K562 (cell line): ENCODE results near the gene CSRNP2. TPM values are rescaled to one million over a fixed set of nuclear protein-coding genes. Genes with fewer than 3 reads are reported as not detected.
"Not testable (repeated sequence)": the region's sequence is repeated elsewhere in the genome, so short reads cannot be mapped to it uniquely, and the experiment has no call there.

Experiments used
- ATAC-seq: fragments of 200-7000 bp; cut with Tn5 transposase; 3 replicates; pipeline ENCODE4 v1.9.1; 2020; ENCODE audit warnings: moderate library complexity
- BruUV-seq: library from RNA; stranded (reverse); fragments of 400-500 nt; replicated peaks from 2 replicates; lab custom pipeline; 2021; lab: Mats Ljungman, UMichigan
- CTCF ChIA-PET: fragments of 300-600 bp; formaldehyde crosslinking; extraction: SDS; loops from one replicate; lab custom pipeline; 2021; ENCODE audit warnings: low intra/inter-chr PET ratio; lab: Yijun Ruan, JAX
- POLR2A ChIA-PET: fragments of 300-600, 350-650 bp; sonication (Branson Sonifier 250); formaldehyde crosslinking; extraction: SDS; loops from one replicate; lab custom pipeline; 2021; ENCODE audit warnings: antibody characterized with exemption, inconsistent platforms; lab: Yijun Ruan, JAX
- DNase-seq, 4 experiments: peaks; one replicate each; pipeline versions ENCODE4 v3.0.0 to v3.0.0-alpha.2; 2011 to 2018; ENCODE audit warnings: low spot score in 3 of 4, mixed read lengths in 3 of 4; ENCODE audit errors: extremely low read depth in 1 of 4
- FAIRE-seq: peaks from 2 replicates; lab custom pipeline; 2011; peaks lifted over from hg19 to GRCh38; lab: Jason Lieb, UNC
- H2AFZ ChIP-seq: 2 replicates; pipeline ENCODE4 v1.6.0; 2011; ENCODE audit warnings: low read depth, low read length, control low read depth, inconsistent platforms
- H3K27ac ChIP-seq: fragments of 200-600 bp; 3 replicates; pipeline ENCODE4 v1.8.0; 2011; ENCODE audit warnings: low read depth, mild to moderate bottlenecking, control low read depth, inconsistent platforms, low read length, moderate library complexity, mixed read lengths; ENCODE audit errors: extremely low read depth
- H3K27me3 ChIP-seq, 2 experiments: fragments of 300-600 bp in 1 of 2; 2 replicates in 1 of 2; 3 replicates in 1 of 2; pipeline versions ENCODE4 v1.6.0 to v1.8.0; 2011; ENCODE audit warnings: inconsistent platforms in 2 of 2, low read length in 2 of 2, mild to moderate bottlenecking in 1 of 2, mixed read lengths in 1 of 2, moderate library complexity in 1 of 2; ENCODE audit not compliant: control insufficient read depth in 2 of 2, insufficient read depth in 2 of 2
- H3K36me3 ChIP-seq: fragments of 300-600 bp; 3 replicates; pipeline ENCODE4 v1.8.0; 2011; ENCODE audit warnings: mild to moderate bottlenecking, low read length, inconsistent platforms; ENCODE audit not compliant: control insufficient read depth, insufficient read depth
- H3K4me1 ChIP-seq, 2 experiments: fragments of 200-600 bp in 1 of 2; replicated peaks in 1 of 2; 2 replicates in 1 of 2; 3 replicates in 1 of 2; pipeline versions ENCODE4 v1.5.1 to v1.8.0; 2011; ENCODE audit warnings: inconsistent platforms in 2 of 2, low read length in 2 of 2, mild to moderate bottlenecking in 1 of 2, mixed read lengths in 1 of 2, moderate library complexity in 1 of 2; ENCODE audit not compliant: control insufficient read depth in 2 of 2, insufficient read depth in 2 of 2
- H3K4me2 ChIP-seq: 2 replicates; pipeline ENCODE4 v1.6.1; 2011; ENCODE audit warnings: low read length, control low read depth, inconsistent platforms, mixed read lengths; ENCODE audit not compliant: insufficient read depth
- H3K4me3 ChIP-seq: fragments of 200-600 bp; sonication (generic), shearing (Covaris generic); 2 replicates; pipeline ENCODE4 v1.5.1; 2016; ENCODE audit warnings: control low read depth, inconsistent platforms
- H3K79me2 ChIP-seq: fragments of 200-600 bp; 3 replicates; pipeline ENCODE4 v1.8.0; 2011; ENCODE audit warnings: low read length, inconsistent platforms; ENCODE audit not compliant: control insufficient read depth, insufficient read depth
- H3K9ac ChIP-seq, 2 experiments: 2 replicates each; pipeline versions ENCODE4 v1.6.0 to v1.6.1; 2011; ENCODE audit warnings: low read depth in 2 of 2, low read length in 2 of 2, control low read depth in 1 of 2, inconsistent platforms in 1 of 2, mild to moderate bottlenecking in 1 of 2, mixed read lengths in 1 of 2; ENCODE audit not compliant: insufficient read depth in 1 of 2
- H3K9me1 ChIP-seq: one replicate; pipeline ENCODE4 v1.6.0; 2011; ENCODE audit warnings: inconsistent platforms, mild to moderate bottlenecking, low read length, moderate library complexity; ENCODE audit not compliant: control insufficient read depth, insufficient read depth
- H3K9me3 ChIP-seq: replicated peaks from 2 replicates; pipeline ENCODE4 v1.5.1; 2011; ENCODE audit warnings: low read depth, low read length, inconsistent platforms; ENCODE audit not compliant: control insufficient read depth, insufficient read depth
- H4K20me1 ChIP-seq: replicated peaks from 2 replicates; pipeline ENCODE4 v1.6.1; 2011; ENCODE audit warnings: low read length, inconsistent platforms, mixed read lengths; ENCODE audit not compliant: control insufficient read depth, insufficient read depth
- BCOR ChIP-seq: fragments of 450-650 bp; IDR thresholded peaks from 2 replicates; pipeline ENCODE4 v1.6.1; 2016
- KDM1A ChIP-seq, 2 experiments: fragments of 450-650 bp; IDR thresholded peaks; 2 replicates each; pipeline ENCODE4 v1.6.1; 2016; ENCODE audit warnings: mild to moderate bottlenecking in 2 of 2
- WGBS: fragments of 100-300 bp; shearing (Covaris generic); methylation state at CpG from one replicate; pipeline ENCODE4 v1.1.6; 2016; ENCODE audit warnings: low coverage, mixed read lengths; ENCODE audit not compliant: insufficient coverage; ENCODE audit errors: missing lambda C conversion rate; 5-methylcytosine and 5-hydroxymethylcytosine counted together
- in situ Hi-C: fragments of 300-500 bp; cut with MboI; formaldehyde crosslinking; loops from 4 replicates; pipeline ENCODE4 v1.15.0; 2018; ENCODE audit warnings: inconsistent platforms, mixed read lengths
- intact Hi-C: fragments of 100-400 bp; cut with micrococcal nuclease; formaldehyde crosslinking; loops from 2 replicates; pipeline ENCODE4 v1.14.2; 2022
- polyA plus RNA-seq, 8 experiments: library from polyadenylated mRNA; depleted of rRNA in 4 of 8; stranded (reverse) in 5 of 8; unstranded in 3 of 8; fragments of >200 nt; fragmentation: Nextera tagmentation in 2 of 8; fragmentation: Illumina TruSeq in 1 of 8; extraction: Ambion mirVana in 2 of 8; extraction: Trizol in 1 of 8; gene quantifications; 2 replicates each; pipeline versions ENCODE4 v1.2.1 to v1.2.3, GENCODE V29; 2011 to 2014; ENCODE audit warnings: inconsistent platforms in 1 of 8, missing spikeins in 1 of 8
- total RNA-seq, 7 experiments: library from RNA; depleted of rRNA in 6 of 7; stranded (reverse); fragments of >200 nt in 6 of 7; fragmentation: Illumina TruSeq in 2 of 7; extraction: Trizol in 2 of 7; gene quantifications; 2 replicates each; pipeline versions ENCODE4 v1.2.1 to v1.2.3, GENCODE V29; 2011 to 2021; ENCODE audit warnings: low replicate concordance in 1 of 7

Gene CSRNP2
- total and polyA plus RNA-seq, 9 of the 15 experiments (the other 6 are each of a cell fraction or from before 2014, with no cell fraction given) = 1.6 to 13.9 (median 5.9) TPM

DNA sequence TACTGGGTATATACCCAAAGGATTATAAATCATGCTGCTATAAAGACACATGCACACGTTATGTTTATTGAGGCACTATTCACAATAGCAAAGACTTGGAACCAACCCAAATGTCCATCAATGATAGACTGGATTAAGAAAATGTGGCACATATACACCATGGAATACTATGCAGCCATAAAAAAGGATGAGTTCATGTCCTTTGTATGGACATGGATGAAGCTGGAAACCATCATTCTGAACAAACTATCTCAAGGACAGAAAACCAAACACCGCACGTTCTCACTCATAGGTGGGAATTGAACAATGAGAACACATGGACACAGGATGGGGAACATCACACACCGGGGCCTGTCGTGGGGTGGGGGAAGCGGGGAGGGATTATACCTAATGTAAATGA is 4.5 kb downstream of the CSRNP2 start:
- H2AFZ ChIP-seq, BruUV-seq, intact Hi-C loops, H3K27ac ChIP-seq, H3K27me3 ChIP-seq, H3K9me1 ChIP-seq, H4K20me1 ChIP-seq, FAIRE-seq, DNase-seq, H3K4me3 ChIP-seq, in situ Hi-C loops, CTCF ChIA-PET, H3K9me3 ChIP-seq, H3K9ac ChIP-seq, H3K36me3 ChIP-seq, H3K4me2 ChIP-seq, ATAC-seq: not testable (repeated sequence)
- H3K4me1 ChIP-seq = peaks cover 14 to 18% of the 10 kb centered on the region in 2 experiments; a peak in 3 of 5 replicates
- POLR2A ChIA-PET = interaction anchor here (1.4 kb wide), 1 partner anchor 10 kb away, joined by 3 read pairs; no protein-coding TSS in a partner anchor
- WGBS = 98% methylated on average over 5 of the region's 6 CpGs
- peaks cover 24% of the 10 kb centered on the region for H3K79me2 ChIP-seq
- TF ChIP-seq KDM1A (IDR thresholded peaks at IDR 0.05) (peak in 1 of 2 experiments; percentile 35; a peak in 1 of 4 replicates), BCOR (peak; percentile 56; the same call in 1 of the 2 replicates)

- H2AFZ ChIP-seq, intact Hi-C loops, H3K36me3 ChIP-seq, H3K4me2 ChIP-seq, H3K9me1 ChIP-seq, DNase-seq, BruUV-seq, H3K9me3 ChIP-seq, in situ Hi-C loops, CTCF ChIA-PET, H3K27ac ChIP-seq, ATAC-seq, H4K20me1 ChIP-seq, H3K4me3 ChIP-seq, H3K27me3 ChIP-seq, FAIRE-seq, H3K9ac ChIP-seq: not testable (repeated sequence)
- POLR2A ChIA-PET = interaction anchor here (1.4 kb wide), 1 partner anchor 10 kb away, joined by 3 read pairs; no protein-coding TSS in a partner anchor
- WGBS = 52% methylated on average over 5 of the region's 5 CpGs
- Histone ChIP-seq H3K4me1 (peaks cover 12 to 13% of the 10 kb centered on the region in 2 experiments; a peak in 3 of 5 replicates), H3K79me2 (peaks cover 24% of the 10 kb centered on the region)
Measured at GRCh38 chr12:51078346-51078745, 5.0 kb downstream of the CSRNP2 start.
